Suprapubic skin (tissue), 4 donors: ENCODE data around the gene RUNX3. TPM values are rescaled to one million over a fixed set of nuclear protein-coding genes. Genes with fewer than 3 reads are reported as not detected.

Source experiments
- DNase-seq, 2 donors: peaks; one replicate each; pipeline ENCODE4 v3.0.0-alpha.2; 2019; ENCODE audit warnings: low spot score in 2 of 2
- H3K27ac ChIP-seq: fragments of 200-600 bp; sonication (generic); one replicate; pipeline ENCODE4 v1.5.1; 2019
- H3K27me3 ChIP-seq: fragments of 200-600 bp; sonication (generic); one replicate; pipeline ENCODE4 v1.5.1; 2019
- H3K36me3 ChIP-seq: fragments of 200-600 bp; sonication (generic); one replicate; pipeline ENCODE4 v1.5.1; 2019
- H3K4me1 ChIP-seq: fragments of 200-600 bp; sonication (generic); one replicate; pipeline ENCODE4 v1.5.1; 2019
- H3K4me3 ChIP-seq: fragments of 200-600 bp; sonication (generic); one replicate; pipeline ENCODE4 v1.5.1; 2019; ENCODE audit warnings: mild to moderate bottlenecking
- H3K9me3 ChIP-seq: fragments of 200-600 bp; sonication (generic); one replicate; pipeline ENCODE4 v1.5.1; 2019
- EP300 ChIP-seq: sonication (generic); formaldehyde crosslinking; IDR thresholded peaks from one replicate; pipeline ENCODE4 v1.6.1; 2017; ENCODE audit warnings: antibody characterized with exemption
- POLR2A ChIP-seq, 2 donors: fragments of 450-650 bp; IDR thresholded peaks; one replicate each; pipeline ENCODE4 v1.6.1; 2017; ENCODE audit warnings: antibody characterized with exemption in 2 of 2, mild to moderate bottlenecking in 2 of 2, moderate library complexity in 2 of 2
- POLR2AphosphoS5 ChIP-seq, 3 donors: sonication (generic); formaldehyde crosslinking; IDR thresholded peaks; one replicate each; pipeline ENCODE4 v1.6.1; 2017; ENCODE audit warnings: antibody characterized with exemption in 3 of 3
- WGBS: methylation state at CpG from one replicate; pipeline ENCODE4 v1.1.5; 2018; 5-methylcytosine and 5-hydroxymethylcytosine counted together
- total RNA-seq, 4 donors: library from RNA; depleted of rRNA; stranded (reverse); fragments of >200 nt; gene quantifications; one replicate each; pipeline ENCODE4 v1.1.0, GENCODE V29; 2016
- TF ChIP-seq, protein P1 (sequence below), 2 donors: fragments of 200-600 bp in 1 of 2; fragments of 450-650 bp in 1 of 2; sonication (generic) in 1 of 2; IDR thresholded peaks; one replicate each; pipeline ENCODE4 v1.5.1; 2016 to 2019; ENCODE audit warnings: antibody characterized with exemption in 2 of 2, mild to moderate bottlenecking in 1 of 2, moderate library complexity in 1 of 2

Gene RUNX3
- total RNA-seq, 4 donors from 2014 or later = 7.9 to 18.7 (median 13.8) TPM

DNA sequence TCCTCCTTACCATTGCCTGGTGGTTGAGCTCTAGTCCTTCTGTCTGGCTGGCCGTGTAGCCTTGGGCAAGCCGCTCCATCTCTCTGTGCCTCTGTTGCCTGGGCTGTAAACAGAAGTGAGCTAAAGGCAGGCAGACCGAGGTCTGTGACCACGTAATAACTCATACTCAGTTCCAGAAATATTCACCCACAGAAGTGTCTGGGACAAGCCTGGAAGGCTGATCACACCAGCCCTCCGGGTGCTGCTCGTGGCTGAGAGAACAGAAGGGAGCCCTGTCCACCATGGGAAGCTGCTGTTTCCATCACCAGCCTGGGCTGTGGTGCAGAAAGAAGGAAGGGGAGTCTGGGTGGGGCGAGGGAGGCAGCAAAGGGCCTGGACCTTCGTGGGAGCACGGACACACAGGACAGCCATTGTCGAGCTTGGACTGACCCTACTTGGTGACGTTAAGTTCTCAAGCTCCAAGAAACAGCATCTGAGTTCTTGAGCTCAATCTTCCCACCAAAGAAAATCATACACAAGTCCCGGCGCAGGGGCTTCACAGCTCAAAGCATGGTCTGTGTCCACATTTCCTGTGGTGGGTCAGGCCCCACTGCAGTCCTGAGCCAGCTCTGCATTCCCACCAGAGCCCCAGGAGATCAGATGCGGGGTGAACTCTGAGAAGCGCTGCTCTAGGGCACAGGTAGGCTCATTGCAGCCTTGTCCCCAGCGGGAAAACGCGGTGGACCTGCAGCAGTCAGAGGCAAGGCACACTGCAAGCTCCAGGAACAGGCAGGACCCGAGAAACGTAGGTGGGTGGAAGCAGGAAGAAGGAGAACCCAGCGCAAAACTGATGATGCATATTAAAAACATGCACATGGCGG is 61.8 kb downstream of the RUNX3 start:
- H3K9me3 ChIP-seq = no peaks in the 10 kb centered on the region
- no peaks in the 10 kb centered on the region for H3K4me1 ChIP-seq
- no peak for DNase-seq
- H3K27ac ChIP-seq = no peak overlapping the region
- TF ChIP-seq, protein P1, sequence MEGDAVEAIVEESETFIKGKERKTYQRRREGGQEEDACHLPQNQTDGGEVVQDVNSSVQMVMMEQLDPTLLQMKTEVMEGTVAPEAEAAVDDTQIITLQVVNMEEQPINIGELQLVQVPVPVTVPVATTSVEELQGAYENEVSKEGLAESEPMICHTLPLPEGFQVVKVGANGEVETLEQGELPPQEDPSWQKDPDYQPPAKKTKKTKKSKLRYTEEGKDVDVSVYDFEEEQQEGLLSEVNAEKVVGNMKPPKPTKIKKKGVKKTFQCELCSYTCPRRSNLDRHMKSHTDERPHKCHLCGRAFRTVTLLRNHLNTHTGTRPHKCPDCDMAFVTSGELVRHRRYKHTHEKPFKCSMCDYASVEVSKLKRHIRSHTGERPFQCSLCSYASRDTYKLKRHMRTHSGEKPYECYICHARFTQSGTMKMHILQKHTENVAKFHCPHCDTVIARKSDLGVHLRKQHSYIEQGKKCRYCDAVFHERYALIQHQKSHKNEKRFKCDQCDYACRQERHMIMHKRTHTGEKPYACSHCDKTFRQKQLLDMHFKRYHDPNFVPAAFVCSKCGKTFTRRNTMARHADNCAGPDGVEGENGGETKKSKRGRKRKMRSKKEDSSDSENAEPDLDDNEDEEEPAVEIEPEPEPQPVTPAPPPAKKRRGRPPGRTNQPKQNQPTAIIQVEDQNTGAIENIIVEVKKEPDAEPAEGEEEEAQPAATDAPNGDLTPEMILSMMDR (IDR thresholded peaks at IDR 0.05) = no peak
- no peak for TF ChIP-seq EP300
- no peak for TF ChIP-seq POLR2AphosphoS5 (IDR thresholded peaks at IDR 0.05)
- TF ChIP-seq POLR2A (IDR thresholded peaks at IDR 0.05) = no peak
- H3K27me3 ChIP-seq = peaks cover 28% of the 10 kb centered on the region
- WGBS = 80% methylated on average over 22 of the region's 22 CpGs
- H3K36me3 ChIP-seq = no peaks in the 10 kb centered on the region
- H3K4me3 ChIP-seq = no peak overlapping the region

DNA sequence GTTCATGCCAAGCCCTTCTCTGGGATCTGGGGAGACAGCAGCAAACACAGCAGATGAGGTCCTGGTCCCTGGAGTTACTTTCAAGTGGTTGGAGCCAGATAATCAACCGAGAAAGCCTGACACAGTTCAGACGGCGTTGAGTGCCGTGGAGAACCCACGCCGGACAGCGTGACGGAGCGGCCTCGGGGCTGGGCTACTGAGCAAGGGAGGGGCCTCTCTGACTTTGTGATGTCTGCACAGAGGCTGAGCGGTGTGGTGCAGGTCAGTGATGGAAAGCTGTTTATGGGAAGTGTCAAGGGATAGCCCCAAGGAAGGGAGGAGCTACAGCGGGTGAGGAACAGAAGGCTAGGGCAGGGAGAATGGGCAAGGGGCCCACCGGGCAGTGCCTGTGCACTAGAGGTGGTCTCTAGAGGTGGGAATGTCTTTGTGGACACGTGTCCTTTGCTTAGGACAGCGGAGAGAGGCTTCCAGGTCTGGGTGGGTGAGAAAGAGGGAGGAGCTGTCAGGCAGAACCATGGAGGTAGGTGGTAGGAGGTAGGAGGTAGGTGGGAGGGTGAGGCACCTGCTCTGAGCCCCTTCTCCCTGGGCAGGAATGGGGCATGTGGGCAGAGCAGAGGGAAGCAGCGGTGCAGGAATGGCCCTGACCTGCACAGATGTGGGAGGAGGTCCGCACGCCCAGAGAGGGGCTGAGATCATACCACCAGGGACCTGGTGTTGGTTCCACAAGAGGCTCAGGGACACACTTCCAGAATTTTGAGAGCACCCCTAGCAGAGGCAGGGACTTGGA is 62.8 kb downstream of the RUNX3 start:
- 51% methylated on average over 16 of the region's 18 CpGs for WGBS
- Histone ChIP-seq H3K27me3 (peaks cover 28% of the 10 kb centered on the region), H3K36me3 (no peaks in the 10 kb centered on the region), H3K4me1 (no peaks in the 10 kb centered on the region), H3K27ac (no peak overlapping the region), H3K9me3 (no peaks in the 10 kb centered on the region), H3K4me3 (no peak overlapping the region)
- TF ChIP-seq POLR2A (IDR thresholded peaks at IDR 0.05) (no peak), EP300 (no peak), POLR2AphosphoS5 (IDR thresholded peaks at IDR 0.05) (no peak)
- TF ChIP-seq, protein P1 (IDR thresholded peaks at IDR 0.05) = no peak
- DNase-seq = no peak

GRCh38 chr1:24866211-24867083 is 63.6 kb downstream of the RUNX3 start:
- 65% methylated on average over 16 of the region's 17 CpGs for WGBS
- no peak for DNase-seq
- TF ChIP-seq POLR2A (IDR thresholded peaks at IDR 0.05) (no peak), POLR2AphosphoS5 (IDR thresholded peaks at IDR 0.05) (no peak), EP300 (no peak)
- TF ChIP-seq, protein P1 (IDR thresholded peaks at IDR 0.05) = no peak
- Histone ChIP-seq H3K9me3 (no peaks in the 10 kb centered on the region), H3K27me3 (peaks cover 32% of the 10 kb centered on the region), H3K4me1 (no peaks in the 10 kb centered on the region), H3K4me3 (no peak overlapping the region), H3K27ac (no peak overlapping the region), H3K36me3 (no peaks in the 10 kb centered on the region)

- no peak for DNase-seq
- H3K4me3 ChIP-seq = no peak overlapping the region
- peaks cover 35% of the 10 kb centered on the region for H3K27me3 ChIP-seq
- no peaks in the 10 kb centered on the region for H3K36me3 ChIP-seq
- H3K27ac ChIP-seq = no peak overlapping the region
- no peaks in the 10 kb centered on the region for H3K4me1 ChIP-seq
- WGBS = 68% methylated on average over 3 of the region's 3 CpGs
- no peaks in the 10 kb centered on the region for H3K9me3 ChIP-seq
- TF ChIP-seq POLR2AphosphoS5 (IDR thresholded peaks at IDR 0.05) = no peak
- TF ChIP-seq POLR2A (IDR thresholded peaks at IDR 0.05) = no peak
- TF ChIP-seq, protein P1 (IDR thresholded peaks at IDR 0.05) = no peak
- TF ChIP-seq EP300 = no peak
Measured at GRCh38 chr1:24865587-24865986, 64.5 kb downstream of the RUNX3 start.
